GM23338 (cell line): ENCODE measurements around the gene GRIK2. TPM values are rescaled to one million over a fixed set of nuclear protein-coding genes. Genes with fewer than 3 reads are reported as not detected.

Experiments
- ATAC-seq: fragments of 200-7000 bp; cut with Tn5 transposase; 3 replicates; pipeline ENCODE4 v1.9.1; 2020
- DNase-seq: peaks from one replicate; pipeline ENCODE4 v3.0.0-alpha.2; 2015; ENCODE audit warnings: low spot score
- H2AFZ ChIP-seq: fragments of 200-600 bp; sonication (generic); 2 replicates; pipeline ENCODE4 v1.8.0; 2016; ENCODE audit warnings: antibody characterized with exemption, mild to moderate bottlenecking, moderate library complexity
- H3F3A ChIP-seq: fragments of 200-600 bp; sonication (generic); replicated peaks from 2 replicates; pipeline ENCODE4 v1.8.0; 2017; ENCODE audit warnings: antibody characterized with exemption, mixed run types, low read depth
- H3K27ac ChIP-seq: fragments of 200-600 bp; sonication (generic); 2 replicates; pipeline ENCODE4 v1.6.1; 2016; ENCODE audit warnings: low read depth
- H3K27me3 ChIP-seq: fragments of 200-600 bp; sonication (generic); 2 replicates; pipeline ENCODE4 v1.8.0; 2016; ENCODE audit warnings: mild to moderate bottlenecking, mixed run types, moderate library complexity; ENCODE audit not compliant: insufficient read depth
- H3K36me3 ChIP-seq: fragments of 200-600 bp; sonication (generic); 2 replicates; pipeline ENCODE4 v1.8.0; 2016; ENCODE audit warnings: mild to moderate bottlenecking; ENCODE audit not compliant: insufficient read depth
- H3K4me1 ChIP-seq: fragments of 200-600 bp; sonication (generic); 2 replicates; pipeline ENCODE4 v1.8.0; 2016; ENCODE audit warnings: mild to moderate bottlenecking, moderate library complexity; ENCODE audit not compliant: insufficient read depth
- H3K4me2 ChIP-seq: fragments of 200-600 bp; sonication (generic); 2 replicates; pipeline ENCODE4 v1.7.1; 2017; ENCODE audit warnings: mixed run types
- H3K4me3 ChIP-seq: fragments of 200-600 bp; sonication (generic); 2 replicates; pipeline ENCODE4 v1.6.1; 2016; ENCODE audit warnings: mixed run types
- H3K79me2 ChIP-seq: fragments of 200-600 bp; sonication (generic); replicated peaks from 2 replicates; pipeline ENCODE4 v1.8.0; 2017; ENCODE audit warnings: mild to moderate bottlenecking; ENCODE audit not compliant: insufficient read depth
- H3K9me2 ChIP-seq: fragments of 200-600 bp; sonication (generic); 2 replicates; pipeline ENCODE4 v1.8.0; 2017; ENCODE audit not compliant: insufficient read depth
- H4K20me1 ChIP-seq: fragments of 200-600 bp; sonication (generic); replicated peaks from 2 replicates; pipeline ENCODE4 v1.8.0; 2017; ENCODE audit warnings: mild to moderate bottlenecking; ENCODE audit not compliant: insufficient read depth
- H3K27ac Mint-ChIP-seq: 2 replicates; pipeline ENCODE4 v1.8.0; 2020; ENCODE audit warnings: inconsistent platforms, mild to moderate bottlenecking, moderate library complexity, mixed read lengths
- H3K27me3 Mint-ChIP-seq: 3 replicates; pipeline ENCODE4 v1.8.0; 2022; ENCODE audit warnings: low read depth, mild to moderate bottlenecking, moderate library complexity, mixed read lengths, inconsistent platforms; ENCODE audit not compliant: insufficient read depth, poor library complexity
- H3K36me3 Mint-ChIP-seq: 3 replicates; pipeline ENCODE4 v1.8.0; 2021; ENCODE audit warnings: low read depth, mild to moderate bottlenecking, inconsistent platforms, moderate library complexity, mixed read lengths
- H3K4me1 Mint-ChIP-seq: 3 replicates; pipeline ENCODE4 v1.8.0; 2020; ENCODE audit warnings: mild to moderate bottlenecking, inconsistent platforms, mixed read lengths
- H3K4me3 Mint-ChIP-seq: 3 replicates; pipeline ENCODE4 v1.8.0; 2021; ENCODE audit warnings: moderate library complexity, mild to moderate bottlenecking, inconsistent platforms, mixed read lengths
- H3K9me3 Mint-ChIP-seq: 3 replicates; pipeline ENCODE4 v1.8.0; 2020; ENCODE audit warnings: moderate library complexity, mild to moderate bottlenecking, inconsistent platforms, mixed read lengths
- EZH2 ChIP-seq: fragments of 200-600 bp; sonication (generic); IDR thresholded peaks from one replicate; pipeline ENCODE4 v1.8.0; 2017; ENCODE audit warnings: antibody characterized with exemption, mild to moderate bottlenecking, low read depth; ENCODE audit not compliant: unreplicated experiment
- EZH2phosphoT487 ChIP-seq: fragments of 200-600 bp; sonication (generic); IDR thresholded peaks from one replicate; pipeline ENCODE4 v1.8.1; 2018; ENCODE audit warnings: antibody characterized with exemption; ENCODE audit not compliant: unreplicated experiment
- JUNB ChIP-seq: IDR thresholded peaks from one replicate; pipeline ENCODE4 v1.6.1; 2016; ENCODE audit warnings: antibody characterized with exemption; ENCODE audit not compliant: unreplicated experiment
- NANOG ChIP-seq: IDR thresholded peaks from 2 replicates; pipeline ENCODE4 v1.6.1; 2016; ENCODE audit warnings: antibody characterized with exemption, borderline replicate concordance
- POLR2AphosphoS5 ChIP-seq: IDR thresholded peaks from 2 replicates; pipeline ENCODE4 v1.6.1; 2016; ENCODE audit warnings: antibody characterized with exemption, low read depth
- ZNF114 ChIP-seq: fragments of 250-450 bp; sonication (Bioruptor Pico); IDR thresholded peaks from 2 replicates; pipeline ENCODE4 v1.5.0; 2020; ENCODE audit warnings: mild to moderate bottlenecking, moderate library complexity
- ZNF331 ChIP-seq: fragments of 250-450 bp; sonication (Bioruptor Pico); IDR thresholded peaks from 2 replicates; pipeline ENCODE4 v1.5.0; 2020; ENCODE audit warnings: low read depth, mild to moderate bottlenecking, moderate library complexity
- polyA plus RNA-seq: library from polyadenylated mRNA; unstranded; fragments of >200 nt; fragmentation: Nextera tagmentation; extraction: Ambion mirVana; gene quantifications from 2 replicates; pipeline ENCODE4 v1.2.1, GENCODE V29; 2016
- total RNA-seq: library from RNA; depleted of rRNA; stranded (reverse); fragments of >200 nt; shearing (Covaris generic); gene quantifications from 2 replicates; pipeline ENCODE4 v1.2.3, GENCODE V29; 2014
- TF ChIP-seq, protein P1 (sequence below), 2 experiments: fragments of 200-600 bp in 1 of 2; sonication (generic) in 1 of 2; conservative IDR thresholded peaks; 2 replicates each; pipeline versions ENCODE4 v1.5.1 to v1.6.1; 2016 to 2017; ENCODE audit warnings: antibody characterized with exemption in 2 of 2, low read depth in 2 of 2, mild to moderate bottlenecking in 2 of 2, moderate library complexity in 1 of 2
- TF ChIP-seq, protein P2 (sequence below): IDR thresholded peaks from one replicate; pipeline ENCODE4 v1.6.1; 2018; ENCODE audit warnings: antibody characterized with exemption; ENCODE audit not compliant: unreplicated experiment

Gene GRIK2
- total and polyA plus RNA-seq, 2 experiments from 2014 or later = 0.73 to 3.0 TPM

DNA sequence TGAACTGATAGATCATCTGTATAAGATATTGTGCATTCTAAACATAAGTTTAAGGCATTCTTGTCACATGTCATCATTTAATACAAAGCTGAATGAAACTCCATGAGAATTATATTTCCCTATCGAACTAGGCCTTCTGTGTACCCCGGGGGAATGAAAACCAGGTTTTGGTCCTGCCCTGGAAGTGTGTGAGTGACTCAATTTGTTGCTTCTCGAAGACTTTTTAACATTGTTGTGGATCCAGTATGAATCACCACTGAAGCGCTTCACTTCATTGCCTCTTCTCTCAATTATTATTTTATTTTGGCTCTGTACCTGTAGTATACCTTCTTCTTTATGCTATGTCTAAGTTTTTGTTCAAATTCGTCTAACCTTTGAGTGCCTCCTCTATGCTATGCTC, 150.8 kb downstream of the GRIK2 start (continued):
- TF ChIP-seq, protein P1, sequence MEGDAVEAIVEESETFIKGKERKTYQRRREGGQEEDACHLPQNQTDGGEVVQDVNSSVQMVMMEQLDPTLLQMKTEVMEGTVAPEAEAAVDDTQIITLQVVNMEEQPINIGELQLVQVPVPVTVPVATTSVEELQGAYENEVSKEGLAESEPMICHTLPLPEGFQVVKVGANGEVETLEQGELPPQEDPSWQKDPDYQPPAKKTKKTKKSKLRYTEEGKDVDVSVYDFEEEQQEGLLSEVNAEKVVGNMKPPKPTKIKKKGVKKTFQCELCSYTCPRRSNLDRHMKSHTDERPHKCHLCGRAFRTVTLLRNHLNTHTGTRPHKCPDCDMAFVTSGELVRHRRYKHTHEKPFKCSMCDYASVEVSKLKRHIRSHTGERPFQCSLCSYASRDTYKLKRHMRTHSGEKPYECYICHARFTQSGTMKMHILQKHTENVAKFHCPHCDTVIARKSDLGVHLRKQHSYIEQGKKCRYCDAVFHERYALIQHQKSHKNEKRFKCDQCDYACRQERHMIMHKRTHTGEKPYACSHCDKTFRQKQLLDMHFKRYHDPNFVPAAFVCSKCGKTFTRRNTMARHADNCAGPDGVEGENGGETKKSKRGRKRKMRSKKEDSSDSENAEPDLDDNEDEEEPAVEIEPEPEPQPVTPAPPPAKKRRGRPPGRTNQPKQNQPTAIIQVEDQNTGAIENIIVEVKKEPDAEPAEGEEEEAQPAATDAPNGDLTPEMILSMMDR (conservative IDR thresholded peaks at IDR 0.05; ENCODE audit: low read depth in 2 of 2) = no peak
- TF ChIP-seq EZH2 = no peak

DNA sequence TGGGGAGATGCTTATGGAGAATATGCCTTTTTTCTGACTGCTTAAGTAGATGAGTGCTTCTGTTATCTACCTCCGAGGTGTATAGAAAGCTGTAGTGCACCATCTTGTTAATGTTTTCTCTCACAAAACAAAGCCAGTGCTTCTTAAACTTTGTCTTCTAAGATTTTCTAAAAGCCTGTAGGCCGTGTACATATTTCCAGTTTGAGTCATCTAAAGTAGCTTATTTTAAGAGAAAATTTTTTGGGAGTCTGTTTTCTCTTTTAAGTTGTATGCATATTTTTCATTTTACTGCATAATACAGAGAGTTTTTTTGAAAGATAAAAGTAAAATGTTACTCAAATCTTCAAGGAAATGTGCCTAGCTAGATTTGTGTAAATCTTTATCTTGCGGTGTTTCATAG, 151.7 kb downstream of the GRIK2 start:
- H4K20me1 ChIP-seq = no peaks in the 10 kb centered on the region
- ATAC-seq = no peak
- H3K36me3 ChIP-seq = no peaks in the 10 kb centered on the region
- H3K27me3 ChIP-seq = no peaks in the 10 kb centered on the region
- Mint-ChIP-seq H3K4me3 (no peak overlapping the region), H3K4me1 (peaks cover 4% of the 10 kb centered on the region), H3K36me3 (no peaks in the 10 kb centered on the region), H3K27ac (no peak overlapping the region), H3K27me3 (no peaks in the 10 kb centered on the region), H3K9me3 (peaks cover 2% of the 10 kb centered on the region; the same call in 1 of the 3 replicates)
- H2AFZ ChIP-seq = no peak overlapping the region
- no peak for DNase-seq
- H3F3A ChIP-seq = no peaks in the 10 kb centered on the region
- TF ChIP-seq ZNF331 (CRISPR knock-in tag) (no peak), EZH2phosphoT487 (no peak), JUNB (no peak), NANOG (no peak), POLR2AphosphoS5 (no peak), EZH2 (no peak), ZNF114 (CRISPR knock-in tag) (no peak)
- TF ChIP-seq, protein P1 (conservative IDR thresholded peaks at IDR 0.05; ENCODE audit: low read depth in 2 of 2) = no peak
- TF ChIP-seq, protein P2, sequence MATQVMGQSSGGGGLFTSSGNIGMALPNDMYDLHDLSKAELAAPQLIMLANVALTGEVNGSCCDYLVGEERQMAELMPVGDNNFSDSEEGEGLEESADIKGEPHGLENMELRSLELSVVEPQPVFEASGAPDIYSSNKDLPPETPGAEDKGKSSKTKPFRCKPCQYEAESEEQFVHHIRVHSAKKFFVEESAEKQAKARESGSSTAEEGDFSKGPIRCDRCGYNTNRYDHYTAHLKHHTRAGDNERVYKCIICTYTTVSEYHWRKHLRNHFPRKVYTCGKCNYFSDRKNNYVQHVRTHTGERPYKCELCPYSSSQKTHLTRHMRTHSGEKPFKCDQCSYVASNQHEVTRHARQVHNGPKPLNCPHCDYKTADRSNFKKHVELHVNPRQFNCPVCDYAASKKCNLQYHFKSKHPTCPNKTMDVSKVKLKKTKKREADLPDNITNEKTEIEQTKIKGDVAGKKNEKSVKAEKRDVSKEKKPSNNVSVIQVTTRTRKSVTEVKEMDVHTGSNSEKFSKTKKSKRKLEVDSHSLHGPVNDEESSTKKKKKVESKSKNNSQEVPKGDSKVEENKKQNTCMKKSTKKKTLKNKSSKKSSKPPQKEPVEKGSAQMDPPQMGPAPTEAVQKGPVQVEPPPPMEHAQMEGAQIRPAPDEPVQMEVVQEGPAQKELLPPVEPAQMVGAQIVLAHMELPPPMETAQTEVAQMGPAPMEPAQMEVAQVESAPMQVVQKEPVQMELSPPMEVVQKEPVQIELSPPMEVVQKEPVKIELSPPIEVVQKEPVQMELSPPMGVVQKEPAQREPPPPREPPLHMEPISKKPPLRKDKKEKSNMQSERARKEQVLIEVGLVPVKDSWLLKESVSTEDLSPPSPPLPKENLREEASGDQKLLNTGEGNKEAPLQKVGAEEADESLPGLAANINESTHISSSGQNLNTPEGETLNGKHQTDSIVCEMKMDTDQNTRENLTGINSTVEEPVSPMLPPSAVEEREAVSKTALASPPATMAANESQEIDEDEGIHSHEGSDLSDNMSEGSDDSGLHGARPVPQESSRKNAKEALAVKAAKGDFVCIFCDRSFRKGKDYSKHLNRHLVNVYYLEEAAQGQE = no peak
- no peak overlapping the region for H3K27ac ChIP-seq
- no peaks in the 10 kb centered on the region for H3K79me2 ChIP-seq
- H3K4me2 ChIP-seq = no peak overlapping the region
- no peak overlapping the region for H3K4me3 ChIP-seq
- H3K4me1 ChIP-seq = no peaks in the 10 kb centered on the region
- no peaks in the 10 kb centered on the region for H3K9me2 ChIP-seq
